ENCODE measurements around the gene TRAF3. TPM values are rescaled to one million over a fixed set of nuclear protein-coding genes. Genes with fewer than 3 reads are reported as not detected.

Gene TRAF3
- total RNA-seq, 1 donor from 2014 or later = 5.7 TPM

DNA sequence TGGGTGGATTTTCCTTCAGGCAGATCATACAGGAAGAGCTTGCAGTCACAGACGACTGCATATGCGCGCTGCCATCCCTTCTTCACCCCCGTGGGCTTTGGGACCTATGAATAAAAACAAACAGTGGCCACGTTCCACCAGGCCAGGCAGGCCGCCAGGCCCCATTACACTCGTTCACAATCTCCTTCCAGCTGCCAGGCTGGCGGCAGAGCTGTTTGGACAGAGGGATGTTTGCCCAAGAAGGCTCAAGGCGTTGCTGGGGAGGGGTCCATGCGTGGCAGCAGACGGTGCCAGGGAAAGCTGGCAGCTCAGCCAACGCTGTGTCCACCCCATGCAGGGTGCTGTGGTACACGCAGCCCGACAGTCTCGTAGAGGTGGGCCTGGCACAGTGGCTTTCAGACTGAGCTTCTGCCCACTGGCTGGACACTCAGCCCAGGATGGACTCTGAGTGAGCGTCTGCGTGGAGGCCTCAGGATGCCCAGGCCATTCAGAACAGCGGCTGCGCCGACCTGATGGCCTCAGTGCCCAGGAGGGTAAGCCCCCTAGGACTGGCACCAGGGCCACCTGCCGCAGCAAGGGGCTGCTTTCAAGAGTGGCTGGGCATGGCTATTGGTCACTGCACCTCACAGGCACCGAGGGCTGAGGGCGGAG is 172.7 kb downstream of the TRAF3 start:
- H3K9me3 ChIP-seq (ENCODE audit: control insufficient read depth in 3 of 3, low read length in 3 of 3) = no peaks in the 10 kb centered on the region
- peak overlapping the region; percentile 82 for H3K27ac ChIP-seq (ENCODE audit: low read depth, low read length)
- peaks cover 21 to 24% (median 21%) of the 10 kb centered on the region in 3 donors for H3K4me1 ChIP-seq (ENCODE audit: control insufficient read depth in 3 of 3, insufficient read depth in 3 of 3, low read length in 3 of 3)
- H3K36me3 ChIP-seq (ENCODE audit: control insufficient read depth in 3 of 3, insufficient read depth in 3 of 3, low read length in 3 of 3) = peaks cover 68 to 78% (median 69%) of the 10 kb centered on the region in 3 donors
- peak overlapping the region in 2 of 3 donors; percentile 3 to 51 for H3K4me3 ChIP-seq (ENCODE audit: low read length in 3 of 3)
- H3K9ac ChIP-seq (ENCODE audit: low read depth in 1 of 3, low read length in 3 of 3) = peak overlapping the region; percentile 23 to 57 (median 47)
- no peaks in the 10 kb centered on the region for H3K27me3 ChIP-seq (ENCODE audit: control insufficient read depth in 3 of 3, insufficient read depth in 3 of 3, low read length in 3 of 3)

DNA sequence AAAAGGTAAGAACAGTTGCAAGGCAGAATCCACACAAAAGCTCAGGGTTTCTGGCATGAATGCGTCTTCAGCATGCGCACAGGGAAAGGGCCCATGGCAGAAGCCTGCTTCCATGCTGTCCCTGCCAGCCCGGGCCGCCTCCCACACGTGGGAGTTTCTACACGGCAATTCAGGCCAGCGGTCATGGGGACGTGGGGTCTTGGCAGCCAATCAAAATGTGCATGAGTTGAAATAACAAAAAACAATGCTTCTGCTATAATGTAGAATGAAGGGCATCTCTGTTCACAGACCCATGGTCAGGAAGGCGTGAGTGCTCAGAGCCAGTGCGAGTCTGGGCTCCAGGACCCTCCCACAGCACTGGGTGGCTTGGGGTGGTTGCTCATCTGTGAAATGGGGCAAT is 173.8 kb downstream of the TRAF3 start:
- Histone ChIP-seq H3K9me3 (ENCODE audit: control insufficient read depth in 3 of 3, low read length in 3 of 3) (no peaks in the 10 kb centered on the region), H3K27me3 (ENCODE audit: control insufficient read depth in 3 of 3, insufficient read depth in 3 of 3, low read length in 3 of 3) (no peaks in the 10 kb centered on the region), H3K27ac (ENCODE audit: low read depth, low read length) (no peak overlapping the region), H3K9ac (ENCODE audit: low read depth in 1 of 3, low read length in 3 of 3) (no peak overlapping the region), H3K4me3 (ENCODE audit: low read length in 3 of 3) (no peak overlapping the region), H3K36me3 (ENCODE audit: control insufficient read depth in 3 of 3, insufficient read depth in 3 of 3, low read length in 3 of 3) (peaks cover 63 to 68% (median 65%) of the 10 kb centered on the region in 3 donors), H3K4me1 (ENCODE audit: control insufficient read depth in 3 of 3, insufficient read depth in 3 of 3, low read length in 3 of 3) (peaks cover 21 to 24% (median 21%) of the 10 kb centered on the region in 3 donors)

DNA sequence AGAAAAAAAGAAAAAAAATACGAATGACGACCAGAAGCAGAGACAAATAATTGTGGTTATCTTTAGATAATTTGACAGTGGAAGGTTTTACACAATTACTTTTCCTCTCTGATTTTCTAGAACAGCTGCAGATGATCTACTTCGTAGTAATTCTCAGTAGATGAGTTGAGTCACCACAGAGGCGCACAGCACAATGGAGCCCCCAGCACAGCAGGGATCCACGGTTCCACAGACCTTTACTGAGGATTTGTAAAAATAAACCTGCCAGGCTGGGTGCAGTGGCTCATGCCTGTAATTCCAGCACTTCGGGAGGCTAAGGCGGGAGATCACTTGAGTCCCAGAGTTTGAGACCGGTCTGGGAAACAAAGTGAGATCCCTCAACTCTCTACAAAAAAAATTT is 174.6 kb downstream of the TRAF3 start:
- H3K27ac ChIP-seq (ENCODE audit: low read depth, low read length) = no peak overlapping the region
- H3K9ac ChIP-seq (ENCODE audit: low read depth in 1 of 3, low read length in 3 of 3) = no peak overlapping the region
- no peak overlapping the region for H3K4me3 ChIP-seq (ENCODE audit: low read length in 3 of 3)
- no peaks in the 10 kb centered on the region for H3K9me3 ChIP-seq (ENCODE audit: control insufficient read depth in 3 of 3, low read length in 3 of 3)
- H3K27me3 ChIP-seq (ENCODE audit: control insufficient read depth in 3 of 3, insufficient read depth in 3 of 3, low read length in 3 of 3) = no peaks in the 10 kb centered on the region
- H3K36me3 ChIP-seq (ENCODE audit: control insufficient read depth in 3 of 3, insufficient read depth in 3 of 3, low read length in 3 of 3) = peaks cover 60 to 63% (median 62%) of the 10 kb centered on the region in 3 donors
- peaks cover 21 to 24% (median 21%) of the 10 kb centered on the region in 3 donors for H3K4me1 ChIP-seq (ENCODE audit: control insufficient read depth in 3 of 3, insufficient read depth in 3 of 3, low read length in 3 of 3)

DNA sequence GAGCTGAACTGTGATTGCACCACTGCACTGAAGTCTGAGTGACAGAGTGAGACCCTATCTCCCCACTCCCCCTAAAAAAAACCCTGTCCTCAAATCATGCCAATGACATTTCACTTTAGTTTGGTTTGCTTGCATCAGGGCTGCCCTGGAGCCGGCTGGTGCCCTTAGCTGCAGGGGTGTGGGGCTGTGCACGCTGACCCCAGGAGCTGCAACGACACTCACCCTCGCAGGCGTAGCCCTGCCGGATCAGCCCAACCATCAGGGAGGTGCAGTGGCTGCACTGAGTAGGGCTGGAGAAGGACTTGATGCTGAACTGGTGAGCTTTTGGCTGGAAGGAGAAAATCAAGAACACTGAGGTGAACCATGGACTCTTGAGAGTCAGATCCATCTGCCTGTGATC is 175.0 kb downstream of the TRAF3 start:
- Histone ChIP-seq H3K9me3 (ENCODE audit: control insufficient read depth in 3 of 3, low read length in 3 of 3) (no peaks in the 10 kb centered on the region), H3K36me3 (ENCODE audit: control insufficient read depth in 3 of 3, insufficient read depth in 3 of 3, low read length in 3 of 3) (peaks cover 58 to 63% (median 63%) of the 10 kb centered on the region in 3 donors), H3K27ac (ENCODE audit: low read depth, low read length) (no peak overlapping the region), H3K27me3 (ENCODE audit: control insufficient read depth in 3 of 3, insufficient read depth in 3 of 3, low read length in 3 of 3) (no peaks in the 10 kb centered on the region), H3K9ac (ENCODE audit: low read depth in 1 of 3, low read length in 3 of 3) (no peak overlapping the region), H3K4me1 (ENCODE audit: control insufficient read depth in 3 of 3, insufficient read depth in 3 of 3, low read length in 3 of 3) (peaks cover 21 to 24% (median 21%) of the 10 kb centered on the region in 3 donors), H3K4me3 (ENCODE audit: low read length in 3 of 3) (no peak overlapping the region)

DNA sequence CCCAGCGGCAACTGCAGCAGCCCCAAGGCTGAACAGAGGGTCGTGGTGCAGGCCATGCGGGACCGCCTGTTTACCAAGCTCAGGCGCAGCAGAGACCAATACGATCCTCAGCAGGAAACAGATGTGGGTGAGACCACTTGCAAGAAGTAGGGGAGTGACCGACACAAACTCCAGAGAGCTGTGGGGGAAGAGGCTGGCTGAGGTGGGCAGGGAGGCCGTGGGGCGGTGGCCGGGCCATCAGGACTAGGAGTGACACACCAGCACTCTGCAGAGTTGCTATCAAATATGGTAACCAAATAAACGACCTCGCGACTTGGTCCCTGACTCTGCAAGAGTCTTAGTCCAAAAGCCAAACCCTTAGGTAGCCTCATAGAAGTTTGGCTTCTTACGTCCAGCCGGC is 175.9 kb downstream of the TRAF3 start:
- H3K4me3 ChIP-seq (ENCODE audit: low read length in 3 of 3) = no peak overlapping the region
- no peak overlapping the region for H3K27ac ChIP-seq (ENCODE audit: low read depth, low read length)
- no peaks in the 10 kb centered on the region for H3K27me3 ChIP-seq (ENCODE audit: control insufficient read depth in 3 of 3, insufficient read depth in 3 of 3, low read length in 3 of 3)
- H3K9me3 ChIP-seq (ENCODE audit: control insufficient read depth in 3 of 3, low read length in 3 of 3) = no peaks in the 10 kb centered on the region
- peaks cover 62 to 69% (median 64%) of the 10 kb centered on the region in 3 donors for H3K36me3 ChIP-seq (ENCODE audit: control insufficient read depth in 3 of 3, insufficient read depth in 3 of 3, low read length in 3 of 3)
- H3K4me1 ChIP-seq (ENCODE audit: control insufficient read depth in 3 of 3, insufficient read depth in 3 of 3, low read length in 3 of 3) = peaks cover 19 to 21% (median 21%) of the 10 kb centered on the region in 3 donors
- H3K9ac ChIP-seq (ENCODE audit: low read depth in 1 of 3, low read length in 3 of 3) = no peak overlapping the region

DNA sequence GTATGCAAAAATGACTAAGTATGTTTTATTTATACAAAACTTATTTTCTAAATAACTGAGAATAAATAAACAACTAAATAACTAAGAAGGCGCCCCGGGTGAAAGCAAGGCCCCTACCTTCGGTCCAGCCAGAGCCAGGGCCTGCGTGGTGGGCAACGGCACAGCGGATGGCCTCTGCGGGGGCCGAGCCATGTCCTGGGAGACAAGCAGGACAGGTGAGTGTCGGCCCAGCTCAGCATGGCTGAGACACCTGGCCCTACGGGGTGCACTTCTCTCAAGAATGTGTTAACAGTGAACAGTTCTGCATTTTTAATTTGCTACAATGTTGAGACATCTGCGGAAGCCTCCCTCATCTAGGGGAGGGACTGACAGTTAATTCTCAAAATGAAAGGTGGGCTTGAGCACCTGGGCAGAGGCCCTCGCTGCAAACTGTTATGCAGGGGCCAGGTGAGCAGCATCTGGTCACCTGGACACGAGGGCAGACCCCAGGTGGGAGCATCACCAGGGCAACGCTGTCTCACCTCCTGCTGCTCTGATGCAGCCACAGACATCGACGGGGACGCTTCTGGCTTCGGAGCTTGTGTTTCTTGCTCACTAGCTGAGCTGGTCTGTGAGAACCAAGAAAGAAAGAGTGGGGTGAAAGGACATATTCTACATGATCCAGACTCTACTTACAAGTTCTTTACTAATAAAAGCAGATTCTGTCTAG is 177.0 kb downstream of the TRAF3 start:
- no peaks in the 10 kb centered on the region for H3K9me3 ChIP-seq (ENCODE audit: control insufficient read depth in 3 of 3, low read length in 3 of 3)
- no peak overlapping the region for H3K27ac ChIP-seq (ENCODE audit: low read depth, low read length)
- H3K4me3 ChIP-seq (ENCODE audit: low read length in 3 of 3) = no peak overlapping the region
- peaks cover 12 to 14% (median 14%) of the 10 kb centered on the region in 3 donors for H3K4me1 ChIP-seq (ENCODE audit: control insufficient read depth in 3 of 3, insufficient read depth in 3 of 3, low read length in 3 of 3)
- H3K9ac ChIP-seq (ENCODE audit: low read depth in 1 of 3, low read length in 3 of 3) = no peak overlapping the region
- no peaks in the 10 kb centered on the region for H3K27me3 ChIP-seq (ENCODE audit: control insufficient read depth in 3 of 3, insufficient read depth in 3 of 3, low read length in 3 of 3)
- peaks cover 66 to 71% (median 71%) of the 10 kb centered on the region in 3 donors for H3K36me3 ChIP-seq (ENCODE audit: control insufficient read depth in 3 of 3, insufficient read depth in 3 of 3, low read length in 3 of 3)

DNA sequence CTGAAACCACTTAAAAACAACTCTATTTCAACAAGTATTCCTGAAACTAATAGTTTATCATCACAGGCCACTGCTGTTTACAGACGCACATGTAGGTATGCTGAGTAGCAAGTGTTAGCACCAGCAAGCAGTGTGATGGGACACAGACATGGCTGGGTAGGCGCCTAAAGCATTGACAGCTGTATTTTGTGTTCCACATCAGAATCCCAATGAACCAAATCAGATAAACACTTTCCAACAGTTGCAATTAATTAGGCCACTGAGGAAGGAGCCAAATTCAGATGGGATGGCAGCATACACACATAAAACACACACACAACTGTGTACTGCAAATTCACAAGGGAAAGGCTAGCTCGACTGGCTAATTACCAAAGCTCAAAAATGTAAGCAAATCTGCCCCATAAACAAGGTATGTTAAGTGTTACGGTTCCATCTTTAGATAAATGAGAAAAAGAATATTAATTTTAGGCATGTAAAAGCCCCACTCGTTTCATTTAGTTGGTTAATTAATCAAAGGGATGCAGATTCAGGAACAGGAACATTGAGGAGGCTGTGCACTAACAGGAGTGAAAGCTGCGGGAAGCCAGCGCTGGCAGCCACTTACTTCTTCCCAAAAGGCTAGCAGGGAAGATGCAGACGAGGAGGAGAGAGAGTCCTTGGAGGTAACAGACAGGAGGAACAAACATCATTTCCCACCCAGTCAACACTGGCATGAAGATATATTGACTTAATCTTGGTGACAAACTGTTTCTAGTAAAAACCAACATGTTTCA is 178.6 kb downstream of the TRAF3 start:
- no peak overlapping the region for H3K27ac ChIP-seq (ENCODE audit: low read depth, low read length)
- no peak overlapping the region for H3K4me3 ChIP-seq (ENCODE audit: low read length in 3 of 3)
- peaks cover 63 to 69% (median 65%) of the 10 kb centered on the region in 3 donors for H3K36me3 ChIP-seq (ENCODE audit: control insufficient read depth in 3 of 3, insufficient read depth in 3 of 3, low read length in 3 of 3)
- H3K9me3 ChIP-seq (ENCODE audit: control insufficient read depth in 3 of 3, low read length in 3 of 3) = no peaks in the 10 kb centered on the region
- H3K9ac ChIP-seq (ENCODE audit: low read depth in 1 of 3, low read length in 3 of 3) = no peak overlapping the region
- no peaks in the 10 kb centered on the region for H3K4me1 ChIP-seq (ENCODE audit: control insufficient read depth in 3 of 3, insufficient read depth in 3 of 3, low read length in 3 of 3)
- no peaks in the 10 kb centered on the region for H3K27me3 ChIP-seq (ENCODE audit: control insufficient read depth in 3 of 3, insufficient read depth in 3 of 3, low read length in 3 of 3)

DNA sequence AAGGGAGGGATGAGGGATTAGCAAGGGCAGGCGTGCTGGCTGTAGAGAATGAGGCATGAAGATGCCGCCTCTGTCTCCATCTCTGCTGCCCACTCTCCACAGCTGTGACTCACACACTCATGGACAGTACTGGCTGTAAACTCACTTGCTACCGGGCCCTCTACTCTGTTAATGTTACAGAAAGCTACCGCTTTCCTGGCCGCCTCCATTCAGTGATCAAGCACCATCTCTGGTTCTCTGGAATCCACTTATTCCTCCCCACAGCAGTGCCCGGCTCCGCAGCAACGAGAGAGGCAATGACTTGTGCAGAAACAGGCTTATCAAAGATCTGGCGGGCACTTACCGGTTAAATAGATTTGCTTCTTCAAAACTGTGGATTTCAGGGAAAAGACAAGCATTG is 180.0 kb downstream of the TRAF3 start:
- Histone ChIP-seq H3K27me3 (ENCODE audit: control insufficient read depth in 3 of 3, insufficient read depth in 3 of 3, low read length in 3 of 3) (no peaks in the 10 kb centered on the region), H3K4me1 (ENCODE audit: control insufficient read depth in 3 of 3, insufficient read depth in 3 of 3, low read length in 3 of 3) (no peaks in the 10 kb centered on the region), H3K4me3 (ENCODE audit: low read length in 3 of 3) (no peak overlapping the region), H3K9ac (ENCODE audit: low read depth in 1 of 3, low read length in 3 of 3) (no peak overlapping the region), H3K27ac (ENCODE audit: low read depth, low read length) (no peak overlapping the region), H3K9me3 (ENCODE audit: control insufficient read depth in 3 of 3, low read length in 3 of 3) (no peaks in the 10 kb centered on the region), H3K36me3 (ENCODE audit: control insufficient read depth in 3 of 3, insufficient read depth in 3 of 3, low read length in 3 of 3) (peaks cover 59 to 69% (median 64%) of the 10 kb centered on the region in 3 donors)

DNA sequence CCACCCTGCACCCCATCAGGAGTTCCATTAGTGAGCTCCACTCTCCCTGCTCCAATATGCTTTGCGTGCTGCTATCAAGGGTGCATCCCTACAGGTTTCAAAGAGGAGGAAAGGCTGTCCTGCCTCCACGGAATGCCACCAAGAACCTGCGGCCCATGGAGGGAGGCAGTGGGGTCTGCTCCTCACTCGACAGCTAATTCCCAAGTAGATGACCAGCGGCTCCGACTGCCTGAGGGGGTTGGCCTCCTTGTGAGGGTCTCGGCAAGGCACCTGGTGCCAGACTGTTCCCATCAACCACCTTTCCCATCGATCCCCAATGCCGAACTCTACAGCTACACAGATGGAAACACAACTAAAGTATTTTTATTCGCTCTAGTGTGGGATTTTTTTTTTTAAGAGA is 181.2 kb downstream of the TRAF3 start:
- H3K36me3 ChIP-seq (ENCODE audit: control insufficient read depth in 3 of 3, insufficient read depth in 3 of 3, low read length in 3 of 3) = peaks cover 59 to 69% (median 63%) of the 10 kb centered on the region in 3 donors
- H3K27me3 ChIP-seq (ENCODE audit: control insufficient read depth in 3 of 3, insufficient read depth in 3 of 3, low read length in 3 of 3) = no peaks in the 10 kb centered on the region
- no peaks in the 10 kb centered on the region for H3K4me1 ChIP-seq (ENCODE audit: control insufficient read depth in 3 of 3, insufficient read depth in 3 of 3, low read length in 3 of 3)
- H3K4me3 ChIP-seq (ENCODE audit: low read length in 3 of 3) = no peak overlapping the region
- H3K9me3 ChIP-seq (ENCODE audit: control insufficient read depth in 3 of 3, low read length in 3 of 3) = no peaks in the 10 kb centered on the region
- no peak overlapping the region for H3K27ac ChIP-seq (ENCODE audit: low read depth, low read length)
- no peak overlapping the region for H3K9ac ChIP-seq (ENCODE audit: low read depth in 1 of 3, low read length in 3 of 3)

Measured in skeletal muscle tissue (tissue), 4 donors.